Activated CD8-positive, alpha-beta memory T cell treated with anti-CD3 and anti-CD28 coated beads for 48 hours (primary cell): ENCODE data around the gene C5orf15.

Experiments used
- DNase-seq, 3 experiments: peaks; one replicate each; pipeline ENCODE4 v3.0.0-alpha.2; 2020; ENCODE audit warnings: low read depth in 2 of 3, low spot score in 2 of 3

The C5orf15 gene

DNA sequence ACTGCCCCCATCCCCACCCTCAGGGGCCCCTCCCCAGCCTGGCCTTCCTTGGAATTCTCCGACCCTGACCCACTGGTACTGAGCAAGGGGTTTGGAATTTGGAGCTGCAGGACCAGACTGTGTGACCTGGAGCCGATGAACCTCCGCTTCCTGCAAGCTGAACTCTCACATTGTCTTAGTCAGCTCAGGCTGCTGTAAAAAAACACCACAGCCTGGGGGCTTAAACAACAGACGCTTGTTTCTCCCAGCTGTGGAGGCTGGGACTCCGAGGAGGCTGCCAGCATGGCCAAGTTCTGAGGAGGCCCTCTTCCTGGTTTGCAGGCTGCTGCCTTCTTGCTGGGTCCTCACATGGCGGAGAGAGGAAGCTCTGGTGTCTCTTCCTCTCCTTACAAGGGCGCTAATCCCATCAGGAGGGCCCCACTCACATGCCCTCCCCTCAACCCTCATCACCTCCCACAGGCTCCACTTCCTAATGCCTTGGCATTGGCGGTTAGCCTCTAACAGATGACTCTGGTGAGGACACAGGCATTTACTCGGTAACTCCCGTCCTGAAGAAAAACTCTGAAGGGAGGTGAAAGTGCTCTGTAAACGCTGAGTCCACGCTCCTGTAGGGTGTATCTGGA lies 42.4 kb downstream of the C5orf15 start:
- DNase-seq, result no peak

DNA sequence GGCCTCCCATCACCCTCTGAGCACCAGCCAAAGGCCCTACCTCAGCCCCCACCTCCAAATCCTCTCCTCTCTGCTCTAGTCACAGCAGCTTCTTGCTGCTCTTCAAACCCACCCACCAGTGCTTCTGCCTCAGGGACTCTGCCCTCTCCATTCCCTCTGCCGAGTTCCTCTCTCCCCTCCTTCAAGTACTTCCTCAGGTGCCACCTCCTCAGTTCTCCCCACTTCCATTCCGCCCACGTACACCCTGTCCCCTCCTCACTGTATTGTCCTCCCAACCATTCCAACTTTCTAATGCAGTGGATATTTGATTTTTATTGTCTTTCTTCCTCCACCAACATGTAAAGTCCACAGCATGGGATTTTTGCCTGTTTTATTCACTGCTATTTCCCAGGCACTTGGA lies 43.2 kb downstream of the C5orf15 start:
- DNase-seq, result no peak

DNA sequence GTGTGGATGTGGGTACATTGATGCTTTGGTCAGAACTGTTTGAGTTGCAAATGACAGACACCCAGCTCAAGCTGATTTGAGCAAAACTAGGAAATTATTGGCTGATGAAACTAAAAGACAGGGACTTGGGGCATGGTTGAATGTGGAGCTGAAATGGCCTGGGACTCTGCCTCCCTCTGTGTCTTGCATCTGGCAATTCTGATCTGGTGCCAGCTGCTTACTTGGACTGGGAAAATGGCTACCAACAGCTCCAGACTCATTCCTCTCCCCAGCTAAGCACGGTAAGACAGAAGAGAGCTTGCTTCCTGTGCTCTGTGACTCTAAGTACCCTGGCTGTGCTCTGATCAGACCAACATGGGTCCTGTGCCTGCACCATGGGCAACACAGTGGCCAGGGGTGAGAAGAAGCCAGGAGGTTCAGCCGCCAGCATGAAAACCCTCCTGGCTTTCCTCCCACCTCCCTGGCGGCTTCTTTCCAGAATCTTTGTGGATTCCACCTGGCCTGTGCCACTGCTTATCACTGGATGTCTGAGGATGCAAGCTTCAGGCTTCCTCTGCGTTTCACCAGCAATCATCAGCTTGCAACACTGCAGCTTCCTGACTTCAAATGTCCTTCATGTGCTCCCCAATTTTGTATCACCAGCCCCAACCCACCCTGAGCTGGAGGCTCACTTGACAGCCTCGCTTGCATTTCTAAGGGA lies 44.1 kb downstream of the C5orf15 start:
- no peak for DNase-seq

DNA sequence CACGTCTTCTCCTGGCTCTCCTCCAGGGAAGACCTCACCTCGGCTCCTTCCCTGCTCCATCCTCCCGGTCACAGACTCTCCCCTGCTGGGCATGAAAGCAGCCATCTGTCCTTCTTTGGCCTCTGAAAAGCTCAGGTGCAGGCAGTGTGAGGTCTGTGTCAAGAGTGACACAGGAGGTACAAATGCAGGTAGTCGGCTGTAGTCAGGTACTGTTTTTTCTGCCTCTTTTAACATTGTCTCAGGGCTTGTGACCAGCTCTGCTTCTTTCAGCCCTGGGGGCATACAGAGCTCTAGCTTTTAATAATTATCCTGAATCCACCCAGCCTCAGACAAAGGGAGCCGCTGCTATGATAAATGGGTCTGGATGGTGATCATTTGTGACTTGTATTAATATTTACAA lies 46.4 kb downstream of the C5orf15 start:
- no peak for DNase-seq

DNA sequence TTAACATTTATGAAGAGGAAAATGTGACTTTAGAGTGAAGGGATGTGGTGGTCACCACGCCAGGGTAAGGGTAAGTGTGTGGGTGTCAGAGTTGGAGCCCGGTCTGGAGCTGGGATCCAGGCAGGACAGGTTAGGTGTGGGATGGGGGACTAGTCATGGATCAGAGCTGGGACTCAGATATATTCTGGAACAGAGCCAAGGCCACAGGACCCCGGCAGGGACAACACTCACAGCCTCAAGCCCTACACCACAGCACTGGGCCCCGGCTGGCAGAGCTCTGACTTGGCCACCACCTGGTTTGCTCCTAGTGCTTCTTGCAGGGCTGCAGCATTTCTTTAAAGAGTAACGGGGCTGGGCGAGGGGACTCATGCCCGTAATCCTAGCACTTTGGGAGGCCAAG lies 47.4 kb downstream of the C5orf15 start:
- no peak for DNase-seq

DNA sequence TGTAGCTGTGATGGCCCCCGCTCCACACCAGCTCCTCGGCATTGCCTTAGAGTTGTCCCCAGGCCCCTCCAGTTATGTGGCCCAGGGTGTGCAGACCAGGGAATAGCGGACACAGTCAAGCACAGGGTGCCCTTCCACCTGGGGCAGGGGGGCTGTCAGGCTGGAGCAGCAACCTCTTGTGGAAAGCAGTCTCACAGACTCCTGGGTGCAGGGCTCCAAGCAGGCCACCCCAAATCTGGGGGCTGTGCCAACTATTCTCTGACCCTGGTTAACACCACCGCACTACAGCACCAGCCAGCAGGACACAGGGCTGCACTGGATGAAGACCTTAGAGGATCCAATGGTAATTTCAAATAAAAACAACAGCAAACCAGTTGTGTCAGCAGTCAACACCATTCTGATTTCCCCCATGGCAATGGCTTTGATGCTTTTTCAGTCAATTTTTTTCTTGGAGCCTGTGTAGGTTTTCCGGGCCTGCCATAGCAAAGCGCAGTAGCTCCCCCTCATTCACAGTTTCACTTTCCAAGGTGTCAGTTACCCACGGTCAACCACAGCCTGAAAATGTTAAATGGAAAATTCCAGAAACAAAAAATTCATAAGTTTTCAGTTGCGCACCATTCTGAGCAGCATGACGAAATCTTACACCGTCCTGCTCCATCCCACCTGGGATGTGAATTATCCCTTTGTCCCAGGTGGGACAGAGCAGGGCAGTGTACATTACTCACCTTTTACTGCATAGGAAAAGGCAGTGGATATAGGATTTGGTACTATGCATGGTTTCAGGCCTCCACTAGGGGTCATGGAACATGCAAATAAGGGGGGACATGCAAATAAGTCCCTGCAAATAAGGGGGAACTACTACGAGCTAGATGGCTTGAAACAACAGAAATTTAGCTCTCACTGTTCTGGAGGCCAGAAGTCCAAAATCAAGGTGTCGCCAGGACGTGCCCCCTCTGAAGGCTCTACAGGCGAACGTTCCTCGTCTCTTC lies 49.0 kb downstream of the C5orf15 start:
- DNase-seq, result no peak

DNA sequence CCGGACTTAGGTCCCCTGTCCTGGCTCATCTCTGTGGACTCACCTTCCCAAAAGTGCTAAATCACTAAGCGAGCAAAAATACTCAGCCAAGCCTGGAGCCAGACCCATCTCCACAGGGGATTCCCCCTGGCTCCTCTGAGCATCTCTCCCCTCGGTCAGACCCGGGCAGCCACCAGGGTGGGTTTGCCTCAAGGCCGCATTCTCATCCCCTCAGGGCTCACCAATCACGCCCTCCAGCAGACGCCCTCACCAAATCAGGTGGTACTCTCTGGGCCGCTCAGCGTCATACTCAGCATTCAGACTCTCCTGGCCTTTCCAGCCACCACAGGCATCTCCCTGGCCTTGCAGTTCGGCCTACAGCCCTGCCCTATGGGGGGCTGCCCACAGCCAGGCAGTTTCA lies 49.7 kb downstream of the C5orf15 start:
- no peak for DNase-seq

DNA sequence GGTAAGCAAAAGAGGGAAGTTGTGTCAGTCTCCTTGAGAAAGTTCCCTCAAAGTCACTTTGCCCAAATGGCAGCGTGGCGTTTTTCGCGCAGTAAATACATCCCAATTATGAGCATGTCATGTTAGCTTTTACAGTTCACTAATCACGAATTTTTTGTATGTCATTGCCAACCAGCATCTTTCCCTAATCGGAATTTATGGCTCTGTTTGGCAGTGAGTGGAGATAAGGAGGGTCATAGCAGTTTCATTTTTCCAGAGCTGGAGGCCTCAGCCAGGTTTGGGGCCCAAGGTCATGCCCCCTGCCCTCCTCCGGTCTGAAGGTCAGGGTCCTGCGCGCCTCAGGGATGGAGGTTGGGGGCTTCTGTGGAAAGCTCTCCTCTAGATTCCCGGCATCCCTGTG lies 50.1 kb downstream of the C5orf15 start:
- DNase-seq, result no peak

DNA sequence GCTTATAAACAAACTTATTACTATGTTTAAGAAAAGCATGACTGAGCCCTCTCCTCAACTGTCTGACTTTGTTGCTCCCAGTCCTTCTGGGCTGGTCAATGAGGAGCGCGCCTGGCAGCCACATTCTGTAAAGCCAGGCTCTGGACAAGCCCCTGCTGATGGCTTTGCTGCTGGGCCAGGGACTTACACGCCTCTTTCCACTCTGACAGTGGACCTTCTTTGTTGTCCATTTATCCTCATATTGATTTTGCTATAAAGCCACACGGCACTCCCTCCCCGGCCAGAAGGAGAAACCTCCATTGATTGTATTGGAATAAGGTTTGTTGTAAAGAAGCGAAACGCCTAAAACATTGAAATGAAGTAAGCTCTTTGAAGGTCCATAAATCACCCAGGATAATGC lies 50.6 kb downstream of the C5orf15 start:
- DNase-seq, result no peak

DNA sequence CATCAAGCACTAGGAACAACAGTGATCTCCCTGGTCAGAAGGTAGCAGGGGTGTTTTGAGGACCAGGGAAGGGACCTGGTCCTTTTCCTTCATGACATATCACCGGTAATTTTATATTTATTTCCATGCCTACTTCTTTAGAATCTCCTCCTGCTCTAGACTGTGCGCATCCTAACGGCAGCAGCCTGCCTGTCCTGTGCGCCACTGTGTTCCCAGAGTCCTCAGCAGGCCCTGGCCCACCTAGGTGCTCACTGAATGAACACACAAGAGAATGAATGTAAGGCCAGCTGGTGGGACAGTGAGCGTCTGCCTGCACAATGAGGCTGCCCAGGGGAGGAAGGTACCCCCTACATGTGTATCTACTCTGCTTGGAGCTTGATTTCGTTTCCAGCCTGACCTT lies 51.5 kb downstream of the C5orf15 start:
- DNase-seq, result no peak

DNA sequence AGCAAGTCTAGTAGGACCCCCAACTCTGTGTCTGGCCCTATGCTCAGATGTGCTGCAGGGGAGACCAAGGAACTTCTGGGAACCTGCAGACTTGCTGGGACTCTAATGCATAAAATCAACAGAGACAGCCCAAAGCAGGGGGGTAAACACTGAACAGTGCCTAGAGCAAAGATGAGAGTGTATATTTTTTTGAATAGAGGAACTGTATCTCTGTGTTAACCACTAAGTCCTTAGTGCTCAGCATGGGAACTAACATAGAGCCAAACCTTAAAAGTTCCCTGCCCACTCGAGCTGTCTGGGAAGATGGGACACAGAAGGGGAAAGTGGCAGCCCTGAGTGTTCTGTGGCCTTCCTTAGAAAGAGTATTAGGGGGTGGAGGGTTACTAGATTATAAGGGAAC lies 51.9 kb downstream of the C5orf15 start:
- DNase-seq, result no peak

DNA sequence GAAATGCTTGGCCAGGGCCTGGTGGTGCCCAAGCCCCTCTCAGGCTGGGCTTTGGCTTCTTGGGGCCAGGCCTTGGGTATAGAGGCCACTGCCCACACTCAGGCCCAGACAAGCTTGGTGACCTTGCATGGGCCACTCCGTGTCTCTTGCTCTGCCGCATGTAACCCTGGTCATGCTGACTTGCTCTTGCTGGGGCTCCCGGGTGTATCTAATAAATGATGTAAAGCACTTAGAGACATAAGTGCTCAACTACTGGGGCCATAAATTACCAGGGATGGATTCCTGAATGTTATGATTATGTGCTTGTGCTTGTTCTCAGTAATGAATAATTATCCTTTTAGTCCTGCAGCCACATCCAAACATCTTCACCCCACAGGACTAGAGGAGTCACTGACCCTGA lies 54.0 kb downstream of the C5orf15 start:
- no peak for DNase-seq

DNA sequence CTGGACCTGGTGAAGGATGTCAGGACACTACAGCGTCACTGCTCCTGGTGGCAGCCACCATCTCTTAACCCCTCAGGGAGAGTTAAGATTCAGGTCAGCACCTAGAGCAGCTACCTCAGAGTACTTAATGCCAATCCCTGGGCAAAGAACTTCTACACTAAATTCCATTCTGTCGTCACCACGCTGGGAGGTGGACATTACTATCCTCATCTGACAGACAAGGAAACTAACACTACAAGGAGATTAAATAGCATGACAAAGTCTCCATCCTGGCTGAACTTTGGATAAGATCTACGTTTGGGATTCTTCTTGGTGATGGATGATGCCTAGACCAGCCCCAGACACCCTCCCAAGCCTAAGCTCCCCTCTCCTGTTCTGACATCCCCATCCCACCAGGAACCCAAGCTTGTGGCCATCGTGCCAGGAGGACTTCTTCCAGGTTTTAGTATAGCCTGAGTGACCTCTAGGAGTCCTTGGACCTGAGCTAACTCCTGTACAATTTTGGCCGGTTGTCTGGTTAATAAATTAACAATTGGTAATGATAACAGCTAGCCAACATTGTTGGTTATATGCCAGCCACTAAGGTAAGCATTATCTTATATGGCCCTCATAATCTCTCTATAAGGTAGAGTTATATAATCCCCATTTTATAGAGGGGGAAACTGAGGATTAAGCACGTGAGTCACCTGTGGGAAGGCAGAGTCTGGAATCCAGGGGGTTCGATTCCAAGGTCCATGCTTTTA lies 54.8 kb downstream of the C5orf15 start:
- no peak for DNase-seq

DNA sequence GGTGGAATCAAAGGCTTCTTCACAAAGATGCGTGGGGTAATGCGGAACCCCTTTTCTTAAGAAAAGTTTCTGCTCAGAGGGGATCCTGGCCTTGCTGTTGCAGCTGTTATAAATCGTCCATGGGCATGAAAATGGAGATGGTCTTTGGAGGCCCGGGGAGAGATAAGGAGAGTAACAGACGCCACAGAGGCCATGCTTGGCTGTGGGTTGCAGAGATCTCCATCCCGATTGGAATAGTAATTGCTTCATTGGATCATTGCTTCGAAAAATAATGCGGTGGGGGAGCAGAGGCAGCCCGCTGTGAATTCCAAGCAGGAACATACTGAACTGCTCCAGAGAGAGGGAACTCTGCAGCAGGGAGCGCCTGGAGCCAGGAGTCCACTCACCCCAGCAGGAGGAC lies 55.5 kb downstream of the C5orf15 start:
- DNase-seq, result no peak

DNA sequence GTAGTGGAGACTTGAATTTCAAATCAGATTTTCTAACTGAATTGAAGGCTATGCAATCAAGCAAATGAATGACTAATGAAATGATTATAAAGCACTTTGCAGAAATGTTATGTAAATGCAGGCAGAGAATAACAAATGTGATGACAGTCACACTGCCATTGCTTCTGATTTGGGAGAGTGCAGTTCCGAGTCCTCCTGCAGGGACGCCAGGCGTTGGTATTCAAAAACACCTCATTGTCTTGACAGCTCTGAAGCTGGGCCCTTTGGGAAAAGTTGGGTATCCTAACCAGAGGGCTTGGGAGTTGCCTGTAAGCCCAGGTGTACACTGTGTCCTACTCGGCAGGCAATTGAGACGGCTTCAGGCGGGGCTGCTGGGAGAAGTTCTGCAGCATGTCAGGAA lies 57.9 kb downstream of the C5orf15 start:
- DNase-seq, result no peak

DNA sequence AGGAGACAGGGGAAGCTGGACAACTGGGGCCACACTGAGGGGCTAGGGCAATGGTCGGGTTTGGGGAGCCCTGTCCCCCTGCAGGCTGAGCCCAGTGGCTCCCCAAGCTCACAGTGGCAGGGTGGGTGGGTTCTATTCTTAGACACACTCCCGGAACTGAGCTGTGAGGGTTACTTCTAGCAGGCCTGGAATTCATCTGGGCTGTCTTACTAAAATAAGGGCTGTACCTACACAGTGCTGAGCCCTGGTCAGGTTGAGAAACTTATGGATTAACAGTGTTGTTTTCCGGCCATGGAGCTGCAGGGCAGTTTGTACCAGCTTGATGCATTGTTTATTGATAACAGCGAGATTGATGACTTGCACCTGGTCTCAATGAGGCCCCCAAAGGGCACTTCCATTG lies 58.8 kb downstream of the C5orf15 start:
- no peak for DNase-seq

DNA sequence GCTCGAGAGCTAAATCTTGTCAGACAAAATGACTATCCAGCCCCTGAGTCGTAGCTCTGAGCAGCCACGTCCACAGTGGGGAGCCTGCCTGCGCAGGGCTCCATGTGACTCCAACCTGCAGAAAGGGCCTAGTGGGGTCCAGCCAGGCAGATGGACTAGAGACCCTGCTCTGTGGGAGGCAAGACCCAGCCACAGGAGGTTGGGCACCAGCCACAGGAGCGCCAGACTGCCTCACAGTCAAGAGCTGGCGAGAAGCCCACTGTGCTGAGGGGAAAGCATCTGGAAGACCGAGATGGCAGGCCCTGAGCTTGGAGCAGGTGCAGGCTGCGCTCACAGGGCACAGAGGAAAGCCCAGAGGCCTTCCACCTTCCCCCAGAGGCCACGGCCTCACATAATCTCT lies 61.4 kb downstream of the C5orf15 start:
- no peak for DNase-seq

DNA sequence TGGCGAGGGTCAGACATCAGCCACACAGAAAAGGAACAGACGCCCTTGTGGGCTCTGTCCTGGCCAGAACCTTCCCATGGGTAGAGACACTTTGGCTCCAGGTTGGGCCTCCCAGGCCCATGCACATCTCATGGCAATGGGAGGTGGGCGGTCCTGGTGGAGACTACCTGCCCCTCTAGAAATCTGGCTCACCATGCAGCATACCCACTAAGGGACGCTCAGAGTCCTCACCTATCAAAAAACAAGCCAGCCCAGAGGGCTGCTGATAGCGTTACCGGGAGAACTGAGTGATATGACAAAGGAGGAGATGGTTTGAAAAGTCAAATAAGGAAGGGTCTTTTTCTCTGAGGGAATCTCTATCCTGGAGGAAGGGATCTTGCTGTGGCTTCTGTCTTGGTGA lies 62.1 kb downstream of the C5orf15 start:
- no peak for DNase-seq
